CD14-positive monocyte (primary cell): ENCODE data around the gene OVCA2. TPM values are rescaled to one million over a fixed set of nuclear protein-coding genes. Genes with fewer than 3 reads are reported as not detected.

Source experiments
- DNase-seq, 3 donors: peaks; one replicate each; pipeline ENCODE4 v3.0.0-alpha.2; 2011 to 2022
- H2AFZ ChIP-seq: 2 replicates; pipeline ENCODE4 v1.6.0; 2012; ENCODE audit warnings: mild to moderate bottlenecking, low read depth, low read length, inconsistent platforms; ENCODE audit not compliant: insufficient read depth, poor library complexity, severe bottlenecking
- H3K27ac ChIP-seq, 2 donors: 1 replicate in 1 of 2; 2 replicates in 1 of 2; pipeline ENCODE4 v1.5.1; 2012 to 2013; ENCODE audit warnings: low read length in 2 of 2, control low read depth in 1 of 2, inconsistent platforms in 1 of 2, low read depth in 1 of 2, mild to moderate bottlenecking in 1 of 2
- H3K27me3 ChIP-seq, 2 donors: one replicate each; pipeline versions ENCODE4 v1.6.0 to v1.6.1; 2011 to 2013; ENCODE audit warnings: low read length in 2 of 2; ENCODE audit not compliant: control insufficient read depth in 2 of 2, insufficient read depth in 2 of 2
- H3K36me3 ChIP-seq, 2 donors: replicated peaks in 1 of 2; 1 replicate in 1 of 2; 2 replicates in 1 of 2; pipeline versions ENCODE4 v1.5.1 to v1.6.1; 2012 to 2013; ENCODE audit warnings: low read length in 2 of 2, control low read depth in 1 of 2, inconsistent platforms in 1 of 2, mild to moderate bottlenecking in 1 of 2; ENCODE audit not compliant: insufficient read depth in 2 of 2, control insufficient read depth in 1 of 2
- H3K4me1 ChIP-seq, 2 donors: 1 replicate in 1 of 2; 2 replicates in 1 of 2; pipeline versions ENCODE4 v1.5.1 to v1.6.1; 2012 to 2013; ENCODE audit warnings: low read length in 2 of 2, control low read depth in 1 of 2, inconsistent platforms in 1 of 2, mild to moderate bottlenecking in 1 of 2, moderate library complexity in 1 of 2; ENCODE audit not compliant: insufficient read depth in 2 of 2, control insufficient read depth in 1 of 2
- H3K4me2 ChIP-seq: replicated peaks from 2 replicates; pipeline ENCODE3; 2012; ENCODE audit warnings: low read length, moderate library complexity, mild to moderate bottlenecking; ENCODE audit not compliant: poor library complexity, severe bottlenecking; ENCODE audit errors: extremely low read depth
- H3K4me3 ChIP-seq, 3 experiments: fragments of 200-600 bp in 1 of 3; sonication (generic) in 1 of 3; replicated peaks in 1 of 3; 1 replicate in 2 of 3; 2 replicates in 1 of 3; pipeline ENCODE4 v1.5.1; 2011 to 2013; ENCODE audit warnings: low read length in 3 of 3, mild to moderate bottlenecking in 3 of 3, control low read depth in 2 of 3, low read depth in 2 of 3, inconsistent platforms in 1 of 3, moderate library complexity in 1 of 3
- H3K79me2 ChIP-seq: 2 replicates; pipeline ENCODE4 v1.6.0; 2012; ENCODE audit warnings: mild to moderate bottlenecking, control low read depth, inconsistent platforms, low read length, moderate library complexity; ENCODE audit not compliant: insufficient read depth
- H3K9ac ChIP-seq: 2 replicates; pipeline ENCODE4 v1.6.0; 2017; ENCODE audit warnings: low read length, mild to moderate bottlenecking; ENCODE audit not compliant: insufficient read depth, poor library complexity, severe bottlenecking
- H3K9me3 ChIP-seq, 2 donors: replicated peaks in 1 of 2; 1 replicate in 1 of 2; 2 replicates in 1 of 2; pipeline versions ENCODE4 v1.5.1 to v1.6.1; 2012 to 2013; ENCODE audit warnings: low read length in 2 of 2, control low read depth in 1 of 2; ENCODE audit not compliant: control insufficient read depth in 1 of 2, insufficient read depth in 1 of 2
- H4K20me1 ChIP-seq: 2 replicates; pipeline ENCODE4 v1.6.0; 2012; ENCODE audit warnings: mild to moderate bottlenecking, low read length, control low read depth, moderate library complexity; ENCODE audit not compliant: insufficient read depth
- H3K27ac Mint-ChIP-seq, 7 donors: one replicate each; pipeline ENCODE4 v1.8.0; 2020; ENCODE audit warnings: mild to moderate bottlenecking in 7 of 7, mixed read lengths in 7 of 7, moderate library complexity in 6 of 7, inconsistent platforms in 2 of 7
- H3K27me3 Mint-ChIP-seq, 3 donors: one replicate each; pipeline ENCODE4 v1.8.0; 2021 to 2022; ENCODE audit warnings: low read depth in 3 of 3, mild to moderate bottlenecking in 3 of 3, mixed read lengths in 3 of 3, moderate library complexity in 3 of 3, inconsistent platforms in 1 of 3
- H3K36me3 Mint-ChIP-seq, 2 donors: one replicate each; pipeline ENCODE4 v1.8.0; 2020; ENCODE audit warnings: mixed read lengths in 2 of 2, inconsistent platforms in 1 of 2, mild to moderate bottlenecking in 1 of 2
- H3K4me1 Mint-ChIP-seq: one replicate; pipeline ENCODE4 v1.8.0; 2020; ENCODE audit warnings: mild to moderate bottlenecking, mixed read lengths
- H3K4me3 Mint-ChIP-seq, 2 donors: one replicate each; pipeline ENCODE4 v1.8.0; 2020; ENCODE audit warnings: mild to moderate bottlenecking in 2 of 2, mixed read lengths in 2 of 2, moderate library complexity in 1 of 2
- H3K9me3 Mint-ChIP-seq, 7 donors: one replicate each; pipeline ENCODE4 v1.8.0; 2020 to 2022; ENCODE audit warnings: mixed read lengths in 7 of 7, mild to moderate bottlenecking in 6 of 7, moderate library complexity in 6 of 7, inconsistent platforms in 2 of 7
- CTCF ChIP-seq: fragments of 200-600 bp; IDR thresholded peaks from one replicate; pipeline ENCODE4 v1.8.0; 2022; ENCODE audit warnings: antibody characterized with exemption, mild to moderate bottlenecking
- WGBS: methylation state at CpG from one replicate; pipeline ENCODE4 v1.1.5; 2013; ENCODE audit warnings: missing lambda C conversion rate; ENCODE audit not compliant: insufficient coverage; 5-methylcytosine and 5-hydroxymethylcytosine counted together
- intact Hi-C, 2 donors: fragments of 100-400 bp; cut with micrococcal nuclease; formaldehyde crosslinking; loops; one replicate each; pipeline versions ENCODE4 v1.15.0 to v1.15.1; 2023
- polyA plus RNA-seq, 3 donors: library from polyadenylated mRNA; depleted of rRNA in 1 of 3; unstranded in 2 of 3; stranded (reverse) in 1 of 3; fragments of 300-500 nt in 2 of 3; fragments of >200 nt in 1 of 3; fragmentation: Illumina TruSeq in 2 of 3; gene quantifications; 1 replicate in 2 of 3; 2 replicates in 1 of 3; pipeline ENCODE4 v1.2.3, GENCODE V29; 2012 to 2021

Gene OVCA2
- polyA plus RNA-seq, 3 donors, result 30.5 to 94.9 (median 69.1) TPM

GRCh38 chr17:2053380-2054261, 11.8 kb downstream of the OVCA2 start:
- H2AFZ ChIP-seq, result no peak overlapping the region
- H3K4me2 ChIP-seq, result peak overlapping the region; percentile 53
- peak overlapping the region in 1 of 7 donors; percentile 71 for H3K27ac Mint-ChIP-seq
- under 1% methylated on average over 57 of the region's 84 CpGs for WGBS
- no peaks in the 10 kb centered on the region for H3K79me2 ChIP-seq
- peak overlapping the region in 1 of 3 experiments; percentile 78 for H3K4me3 ChIP-seq
- H4K20me1 ChIP-seq, result peaks cover 14% of the 10 kb centered on the region
- H3K9ac ChIP-seq, result no peak overlapping the region
- no peaks in the 10 kb centered on the region for H3K36me3 Mint-ChIP-seq
- peaks cover 39 to 82% of the 10 kb centered on the region in 2 donors for H3K4me1 ChIP-seq
- H3K27me3 ChIP-seq, result peaks cover 42 to 62% of the 10 kb centered on the region in 2 donors
- TF ChIP-seq CTCF, result peak; percentile 57
- H3K9me3 ChIP-seq, result peaks cover 0 to 3% of the 10 kb centered on the region in 2 donors
- intact Hi-C loops, result loop anchor here (1.0 to 10.0 kb wide), 4 partner anchors 101 to 299 kb away; no protein-coding TSS in a partner anchor
- peaks cover 0 to 19% (median 9%) of the 10 kb centered on the region in 7 donors for H3K9me3 Mint-ChIP-seq
- H3K4me1 Mint-ChIP-seq, result peaks cover 36% of the 10 kb centered on the region
- H3K27ac ChIP-seq, result no peak overlapping the region
- peak in 2 of 3 donors; percentile 58 to 78 for DNase-seq
- peak overlapping the region; percentile 54 to 86 for H3K4me3 Mint-ChIP-seq
- no peaks in the 10 kb centered on the region for H3K36me3 ChIP-seq
- peaks cover 42 to 78% (median 55%) of the 10 kb centered on the region in 3 donors for H3K27me3 Mint-ChIP-seq

- TF ChIP-seq CTCF, result no peak
- H3K4me2 ChIP-seq, result peak overlapping the region; percentile 53
- H3K27me3 ChIP-seq, result peaks cover 37 to 56% of the 10 kb centered on the region in 2 donors
- H3K36me3 ChIP-seq, result no peaks in the 10 kb centered on the region
- no peak overlapping the region for H3K9ac ChIP-seq
- H3K4me1 Mint-ChIP-seq, result peaks cover 31% of the 10 kb centered on the region
- H3K4me1 ChIP-seq, result peaks cover 39 to 83% of the 10 kb centered on the region in 2 donors
- 6% methylated on average over 16 of the region's 16 CpGs for WGBS
- no peaks in the 10 kb centered on the region for H3K36me3 Mint-ChIP-seq
- peaks cover 14% of the 10 kb centered on the region for H4K20me1 ChIP-seq
- peak overlapping the region; percentile 54 to 82 for H3K4me3 Mint-ChIP-seq
- H3K27me3 Mint-ChIP-seq, result peaks cover 38 to 74% (median 49%) of the 10 kb centered on the region in 3 donors
- H3K27ac ChIP-seq, result no peak overlapping the region
- intact Hi-C loops, result loop anchor here (1.0 to 10.0 kb wide), 4 partner anchors 101 to 298 kb away; no protein-coding TSS in a partner anchor
- H3K79me2 ChIP-seq, result no peaks in the 10 kb centered on the region
- DNase-seq, result no peak
- peaks cover 0 to 19% (median 8%) of the 10 kb centered on the region in 7 donors for H3K9me3 Mint-ChIP-seq
- peak overlapping the region in 1 of 3 experiments; percentile 78 for H3K4me3 ChIP-seq
- no peak overlapping the region for H2AFZ ChIP-seq
- H3K9me3 ChIP-seq, result peaks cover 0 to 3% of the 10 kb centered on the region in 2 donors
- no peak overlapping the region for H3K27ac Mint-ChIP-seq
Measured at GRCh38 chr17:2054262-2054511, 12.4 kb downstream of the OVCA2 start.
